IMR-90 (cell line): ENCODE results near the gene ZXDC. TPM values are rescaled to one million over a fixed set of nuclear protein-coding genes. Genes with fewer than 3 reads are reported as not detected.

Experiments
- ATAC-seq: fragments of 200-7000 bp; cut with Tn5 transposase; 2 replicates; pipeline ENCODE4 v1.9.1; 2020; ENCODE audit warnings: low read depth, mild to moderate bottlenecking, moderate library complexity
- BruUV-seq: library from RNA; stranded (reverse); fragments of 400-500 nt; replicated peaks from 2 replicates; lab custom pipeline; 2021; lab: Mats Ljungman, UMichigan
- CTCF ChIA-PET: fragments of 300-600 bp; formaldehyde crosslinking; extraction: SDS; loops from one replicate; lab custom pipeline; 2021; ENCODE audit warnings: antibody characterized with exemption; lab: Yijun Ruan, JAX
- POLR2A ChIA-PET: fragments of 300-600 bp; sonication (Branson Sonifier 250); formaldehyde crosslinking; loops from one replicate; lab custom pipeline; 2022; ENCODE audit warnings: antibody characterized with exemption; ENCODE audit not compliant: unreplicated experiment; lab: Charles Lee
- DNase-seq: peaks from one replicate; pipeline ENCODE4 v3.0.0; 2013
- H2AFZ ChIP-seq: replicated peaks from 2 replicates; pipeline ENCODE3; 2013; ENCODE audit warnings: low read length, mild to moderate bottlenecking; ENCODE audit not compliant: poor library complexity
- H2AK5ac ChIP-seq: 2 replicates; pipeline ENCODE4 v1.6.1; 2013; ENCODE audit warnings: low read depth, low read length, inconsistent platforms
- H2AK9ac ChIP-seq: replicated peaks from 2 replicates; pipeline ENCODE3; 2013; ENCODE audit warnings: mild to moderate bottlenecking, low read depth, low read length, moderate library complexity; ENCODE audit not compliant: poor library complexity
- H2BK120ac ChIP-seq: 2 replicates; pipeline ENCODE4 v1.6.1; 2013; ENCODE audit warnings: low read depth, low read length, inconsistent platforms
- H2BK15ac ChIP-seq: 3 replicates; pipeline ENCODE4 v1.6.1; 2013; ENCODE audit warnings: low read depth, low read length, inconsistent platforms
- H2BK20ac ChIP-seq: 2 replicates; pipeline ENCODE4 v1.6.1; 2013; ENCODE audit warnings: low read depth, mild to moderate bottlenecking, inconsistent platforms, low read length, moderate library complexity
- H2BK5ac ChIP-seq: 2 replicates; pipeline ENCODE4 v1.6.1; 2013; ENCODE audit warnings: mild to moderate bottlenecking, low read depth, low read length, inconsistent platforms; ENCODE audit not compliant: poor library complexity, severe bottlenecking
- H3K14ac ChIP-seq: replicated peaks from 2 replicates; pipeline ENCODE4 v1.6.1; 2013; ENCODE audit warnings: low read depth, low read length, inconsistent platforms
- H3K18ac ChIP-seq: 2 replicates; pipeline ENCODE4 v1.6.1; 2013; ENCODE audit warnings: low read depth, low read length, control low read depth
- H3K23ac ChIP-seq: 2 replicates; pipeline ENCODE4 v1.6.1; 2013; ENCODE audit warnings: low read depth, low read length, inconsistent platforms
- H3K27ac ChIP-seq: 2 replicates; pipeline ENCODE4 v1.5.1; 2013; ENCODE audit warnings: mild to moderate bottlenecking, control low read depth, low read length; ENCODE audit not compliant: insufficient read depth
- H3K27me3 ChIP-seq: 2 replicates; pipeline ENCODE4 v1.6.1; 2013; ENCODE audit warnings: low read length; ENCODE audit not compliant: control insufficient read depth, insufficient read depth
- H3K36me3 ChIP-seq: 2 replicates; pipeline ENCODE4 v1.6.1; 2013; ENCODE audit warnings: low read length, mixed read lengths; ENCODE audit not compliant: control insufficient read depth, insufficient read depth
- H3K4ac ChIP-seq: 2 replicates; pipeline ENCODE4 v1.6.1; 2013; ENCODE audit warnings: low read depth, low read length, inconsistent platforms
- H3K4me1 ChIP-seq: 2 replicates; pipeline ENCODE4 v1.6.1; 2013; ENCODE audit warnings: low read length, mixed read lengths; ENCODE audit not compliant: control insufficient read depth, insufficient read depth
- H3K4me2 ChIP-seq: 2 replicates; pipeline ENCODE4 v1.6.1; 2013; ENCODE audit warnings: low read depth, mild to moderate bottlenecking, control low read depth, low read length, moderate library complexity
- H3K4me3 ChIP-seq: 2 replicates; pipeline ENCODE4 v1.5.1; 2013; ENCODE audit warnings: low read depth, mild to moderate bottlenecking, control low read depth, low read length, moderate library complexity; ENCODE audit not compliant: insufficient read depth
- H3K56ac ChIP-seq: 2 replicates; pipeline ENCODE4 v1.6.1; 2013; ENCODE audit warnings: low read length, inconsistent platforms; ENCODE audit not compliant: insufficient read depth; ENCODE audit errors: extremely low read depth
- H3K79me1 ChIP-seq, 2 experiments: 2 replicates each; pipeline ENCODE4 v1.6.1; 2013; ENCODE audit warnings: low read length in 2 of 2, inconsistent platforms in 1 of 2, low read depth in 1 of 2
- H3K9ac ChIP-seq: 2 replicates; pipeline ENCODE4 v1.6.1; 2013; ENCODE audit warnings: low read depth, low read length, control low read depth
- H3K9me1 ChIP-seq: 2 replicates; pipeline ENCODE4 v1.6.1; 2013; ENCODE audit warnings: low read length, inconsistent platforms; ENCODE audit not compliant: insufficient read depth
- H3K9me3 ChIP-seq: 2 replicates; pipeline ENCODE4 v1.6.1; 2013; ENCODE audit warnings: low read length; ENCODE audit not compliant: control insufficient read depth, insufficient read depth
- H4K20me1 ChIP-seq: 2 replicates; pipeline ENCODE4 v1.6.1; 2013; ENCODE audit warnings: low read length, inconsistent platforms; ENCODE audit not compliant: insufficient read depth
- H4K5ac ChIP-seq: 2 replicates; pipeline ENCODE4 v1.6.1; 2013; ENCODE audit warnings: mild to moderate bottlenecking, low read depth, low read length, control low read depth
- H4K8ac ChIP-seq, 2 experiments: 2 replicates each; pipeline ENCODE4 v1.6.1; 2013; ENCODE audit warnings: low read depth in 2 of 2, low read length in 2 of 2, control low read depth in 1 of 2, inconsistent platforms in 1 of 2
- H4K91ac ChIP-seq: 2 replicates; pipeline ENCODE4 v1.6.1; 2013; ENCODE audit warnings: low read depth, low read length, inconsistent platforms; ENCODE audit not compliant: insufficient read depth
- CHD1 ChIP-seq: IDR thresholded peaks from 2 replicates; pipeline ENCODE4 v1.6.1; 2012; ENCODE audit warnings: low read depth, low read length, improper control_type of control experiment
- CTCF ChIP-seq: conservative IDR thresholded peaks from 2 replicates; pipeline ENCODE4 v1.5.1; 2012; ENCODE audit warnings: mild to moderate bottlenecking, low read depth, low read length, improper control_type of control experiment
- MAFK ChIP-seq: IDR thresholded peaks from 2 replicates; pipeline ENCODE4 v1.6.1; 2012; ENCODE audit warnings: low read depth, low read length, improper control_type of control experiment
- MAZ ChIP-seq: IDR thresholded peaks from 2 replicates; pipeline ENCODE4 v1.6.1; 2012; ENCODE audit warnings: low read depth, mild to moderate bottlenecking, low read length, improper control_type of control experiment, moderate library complexity, borderline replicate concordance
- MXI1 ChIP-seq: IDR thresholded peaks from 2 replicates; pipeline ENCODE4 v1.6.1; 2012; ENCODE audit warnings: low read depth, mild to moderate bottlenecking, low read length, moderate library complexity, borderline replicate concordance
- NFE2L2 ChIP-seq: fragments of 150-350 bp; IDR thresholded peaks from 2 replicates; pipeline ENCODE4 v1.6.1; 2016; ENCODE audit warnings: low read depth, mild to moderate bottlenecking, low read length
- RCOR1 ChIP-seq: IDR thresholded peaks from 2 replicates; pipeline ENCODE4 v1.6.1; 2012; ENCODE audit warnings: mild to moderate bottlenecking, low read length, improper control_type of control experiment; ENCODE audit not compliant: insufficient replicate concordance
- RFX5 ChIP-seq: IDR thresholded peaks from 2 replicates; pipeline ENCODE4 v1.8.0; 2012; ENCODE audit warnings: low read depth, mild to moderate bottlenecking, low read length, moderate library complexity
- SMC3 ChIP-seq: fragments of 150-350 bp; IDR thresholded peaks from 2 replicates; pipeline ENCODE4 v1.6.1; 2016; ENCODE audit warnings: low read depth, mild to moderate bottlenecking, antibody characterized with exemption, low read length, moderate library complexity
- WGBS, 2 experiments: methylation state at CpG; one replicate each; pipeline versions ENCODE4 v1.1.5 to v1.1.7; 2013; ENCODE audit warnings: missing lambda C conversion rate in 2 of 2; ENCODE audit not compliant: insufficient read length in 1 of 2; ENCODE audit errors: extremely low coverage in 2 of 2; 5-methylcytosine and 5-hydroxymethylcytosine counted together
- dilution Hi-C: fragments of 300-500 bp; cut with HindIII; formaldehyde crosslinking; loops from one replicate; pipeline ENCODE4 v1.14.3; 2018; ENCODE audit warnings: low sequenced_read_pairs; ENCODE audit not compliant: unreplicated experiment
- in situ Hi-C: fragments of 300-500 bp; cut with MboI; formaldehyde crosslinking; loops from 3 replicates; pipeline ENCODE4 v1.14.3; 2019; ENCODE audit warnings: low sequenced_read_pairs, inconsistent platforms, mixed read lengths
- intact Hi-C: fragments of 100-400 bp; cut with micrococcal nuclease; formaldehyde crosslinking; loops from 2 replicates; pipeline ENCODE4 v1.10.0; 2022
- polyA plus RNA-seq, 3 experiments: library from polyadenylated mRNA; depleted of rRNA; stranded (reverse); fragments of >200 nt; gene quantifications; 2 replicates each; pipeline ENCODE4 v1.2.3, GENCODE V29; 2012; ENCODE audit warnings: low replicate concordance in 1 of 3
- total RNA-seq: library from RNA; depleted of rRNA; stranded (reverse); fragments of >200 nt; gene quantifications from 2 replicates; pipeline ENCODE4 v1.2.3, GENCODE V29; 2012

Gene ZXDC
- total and polyA plus RNA-seq, 2 of the 4 experiments (the other 2 are of a cell fraction) = 11.5 to 14.3 TPM

DNA sequence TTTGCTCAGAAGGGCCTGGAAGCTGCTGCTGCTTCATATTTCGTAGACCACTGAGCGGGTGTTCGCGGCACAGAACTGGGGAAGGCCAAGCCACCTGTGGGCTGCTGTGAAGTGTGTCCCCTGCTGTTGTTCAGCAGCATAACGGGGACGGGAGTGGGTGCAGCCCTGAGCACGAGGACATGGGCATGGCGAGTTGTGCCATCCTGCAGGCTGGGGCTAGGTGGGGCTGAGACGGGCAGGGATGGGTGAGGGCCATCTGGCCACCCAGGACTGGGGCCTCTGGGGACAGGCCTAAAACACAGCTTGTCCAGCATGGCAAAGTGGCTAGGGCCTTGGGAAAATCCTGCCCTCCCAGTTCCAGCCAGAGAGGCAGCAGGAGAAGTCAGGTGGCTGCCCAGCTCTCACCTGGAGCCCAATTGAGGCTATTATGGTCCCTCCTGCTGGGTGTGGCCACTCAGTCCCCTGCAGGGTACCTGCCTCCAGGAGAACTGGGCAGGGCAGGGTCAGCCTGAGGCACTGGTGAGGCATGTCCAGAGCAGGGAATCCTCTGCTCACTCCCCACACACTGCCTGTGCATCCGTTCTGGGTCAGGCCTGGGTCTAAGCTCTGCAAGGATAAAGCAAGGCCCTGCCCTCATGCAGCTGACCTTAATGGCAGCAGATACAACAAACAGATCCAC is 51.5 kb downstream of the ZXDC start:
- Histone ChIP-seq H3K36me3 (no peaks in the 10 kb centered on the region), H2BK20ac (no peak overlapping the region), H3K23ac (no peak overlapping the region), H3K4me2 (no peak overlapping the region), H4K91ac (no peak overlapping the region), H3K9me3 (peaks cover 6% of the 10 kb centered on the region), H3K9me1 (no peaks in the 10 kb centered on the region), H3K9ac (no peak overlapping the region), H3K79me1 (no peaks in the 10 kb centered on the region), H3K4me1 (no peaks in the 10 kb centered on the region; the same call in 1 of the 2 replicates), H4K5ac (no peak overlapping the region), H2AFZ (no peak overlapping the region), H2AK5ac (no peak overlapping the region), H4K8ac (no peak overlapping the region), H2AK9ac (no peak overlapping the region), H3K27ac (no peak overlapping the region), H2BK5ac (no peak overlapping the region), H4K20me1 (no peaks in the 10 kb centered on the region), H2BK15ac (no peak overlapping the region), H3K4ac (no peak overlapping the region), H3K56ac (no peak overlapping the region), H3K14ac (no peak overlapping the region), H3K4me3 (no peak overlapping the region), H2BK120ac (no peak overlapping the region), H3K27me3 (peaks cover 2% of the 10 kb centered on the region; the same call in 1 of the 2 replicates), H3K18ac (no peak overlapping the region)
- POLR2A ChIA-PET = no interaction called here
- no TSS peak for BruUV-seq
- CTCF ChIA-PET = interaction anchor here (0.5 kb wide), 1 partner anchor 309 kb away, joined by 3 read pairs; no protein-coding TSS in a partner anchor
- ATAC-seq = no peak
- in situ Hi-C loops (no loop called here), dilution Hi-C loops (no loop called here), intact Hi-C loops (no loop called here)
- DNase-seq = no peak
- 84% methylated on average over 8 of the region's 10 CpGs; no CpG with 5 or more reads in 1 of the 2 experiments for WGBS, 2 experiments
- TF ChIP-seq RCOR1 (no peak), MAZ (no peak), SMC3 (no peak), RFX5 (no peak), MXI1 (no peak), CTCF (no peak), NFE2L2 (no peak), CHD1 (no peak), MAFK (no peak)
